ENCODE measurements around the gene GTPBP4. TPM values are rescaled to one million over a fixed set of nuclear protein-coding genes. Genes with fewer than 3 reads are reported as not detected.
A peak's percentile ranks its signal among the peaks of the same experiment; 100 is the strongest.

Gene GTPBP4
- total and polyA plus RNA-seq, 5 donors, result 16.8 to 29.8 (median 26.2) TPM

- no peaks in the 10 kb centered on the region for H3K9me3 ChIP-seq (ENCODE audit: control insufficient read depth, low read length)
- no peaks in the 10 kb centered on the region for H3K27me3 ChIP-seq (ENCODE audit: control insufficient read depth, insufficient read depth)
- no peak for DNase-seq
- intact Hi-C loops (cut with DNase I), result no loop called here
- ATAC-seq, result no peak
- no peak overlapping the region for H3K27ac ChIP-seq (ENCODE audit: low read length)
- no peak overlapping the region for H3K4me3 ChIP-seq (ENCODE audit: low read length)
- 94% methylated on average over 6 of the region's 6 CpGs for WGBS
- H3K4me1 ChIP-seq (ENCODE audit: control insufficient read depth, insufficient read depth, low read length), result peaks cover 6% of the 10 kb centered on the region
Measured at GRCh38 chr10:992467-992866, 4.2 kb downstream of the GTPBP4 start.

GRCh38 chr10:992871-993270, 4.6 kb downstream of the GTPBP4 start:
- Histone ChIP-seq H3K27ac (ENCODE audit: low read length) (no peak overlapping the region), H3K4me3 (ENCODE audit: low read length) (no peak overlapping the region), H3K9me3 (ENCODE audit: control insufficient read depth, low read length) (no peaks in the 10 kb centered on the region), H3K27me3 (ENCODE audit: control insufficient read depth, insufficient read depth) (no peaks in the 10 kb centered on the region), H3K4me1 (ENCODE audit: control insufficient read depth, insufficient read depth, low read length) (peaks cover 6% of the 10 kb centered on the region)
- no peak for DNase-seq
- intact Hi-C loops (cut with DNase I), result no loop called here
- no peak for ATAC-seq

GRCh38 chr10:994836-995558, 6.8 kb downstream of the GTPBP4 start:
- WGBS, result 82% methylated on average over 6 of the region's 6 CpGs
- intact Hi-C loops (cut with DNase I), result no loop called here

GRCh38 chr10:995559-995926, 7.3 kb downstream of the GTPBP4 start:
- Histone ChIP-seq H3K9me3 (ENCODE audit: control insufficient read depth, low read length) (no peaks in the 10 kb centered on the region), H3K27ac (ENCODE audit: low read length) (no peak overlapping the region), H3K4me3 (ENCODE audit: low read length) (no peak overlapping the region), H3K4me1 (ENCODE audit: control insufficient read depth, insufficient read depth, low read length) (no peaks in the 10 kb centered on the region), H3K27me3 (ENCODE audit: control insufficient read depth, insufficient read depth) (no peaks in the 10 kb centered on the region)
- no peak for ATAC-seq
- no peak for DNase-seq
- WGBS, result 90% methylated on average over 7 of the region's 7 CpGs
- intact Hi-C loops (cut with DNase I), result no loop called here

More at GRCh38 chr10:994836-995558, 6.8 kb downstream of the GTPBP4 start:
- DNase-seq (no peak), ATAC-seq (no peak)
- Histone ChIP-seq H3K9me3 (ENCODE audit: control insufficient read depth, low read length) (no peaks in the 10 kb centered on the region), H3K27me3 (ENCODE audit: control insufficient read depth, insufficient read depth) (no peaks in the 10 kb centered on the region), H3K4me3 (ENCODE audit: low read length) (no peak overlapping the region), H3K4me1 (ENCODE audit: control insufficient read depth, insufficient read depth, low read length) (no peaks in the 10 kb centered on the region), H3K27ac (ENCODE audit: low read length) (no peak overlapping the region)

GRCh38 chr10:996031-996430, 7.8 kb downstream of the GTPBP4 start:
- DNase-seq (no peak), ATAC-seq (no peak)
- no peaks in the 10 kb centered on the region for H3K27me3 ChIP-seq (ENCODE audit: control insufficient read depth, insufficient read depth)
- no peak overlapping the region for H3K4me3 ChIP-seq (ENCODE audit: low read length)
- intact Hi-C loops (cut with DNase I), result no loop called here
- 96% methylated on average over 12 of the region's 12 CpGs for WGBS
- H3K27ac ChIP-seq (ENCODE audit: low read length), result no peak overlapping the region
- no peaks in the 10 kb centered on the region for H3K9me3 ChIP-seq (ENCODE audit: control insufficient read depth, low read length)
- H3K4me1 ChIP-seq (ENCODE audit: control insufficient read depth, insufficient read depth, low read length), result no peaks in the 10 kb centered on the region

GRCh38 chr10:997266-998022, 9.2 kb downstream of the GTPBP4 start:
- Histone ChIP-seq H3K9me3 (ENCODE audit: control insufficient read depth, low read length) (no peaks in the 10 kb centered on the region), H3K27ac (ENCODE audit: low read length) (no peak overlapping the region), H3K4me1 (ENCODE audit: control insufficient read depth, insufficient read depth, low read length) (no peaks in the 10 kb centered on the region), H3K27me3 (ENCODE audit: control insufficient read depth, insufficient read depth) (no peaks in the 10 kb centered on the region), H3K4me3 (ENCODE audit: low read length) (no peak overlapping the region)
- no peak for DNase-seq
- WGBS, result 90% methylated on average over 19 of the region's 19 CpGs
- ATAC-seq, result no peak
- intact Hi-C loops (cut with DNase I), result no loop called here

- WGBS, result 99% methylated on average over 5 of the region's 5 CpGs
- Histone ChIP-seq H3K4me1 (ENCODE audit: control insufficient read depth, insufficient read depth, low read length) (no peaks in the 10 kb centered on the region), H3K27ac (ENCODE audit: low read length) (no peak overlapping the region), H3K27me3 (ENCODE audit: control insufficient read depth, insufficient read depth) (no peaks in the 10 kb centered on the region), H3K4me3 (ENCODE audit: low read length) (no peak overlapping the region), H3K9me3 (ENCODE audit: control insufficient read depth, low read length) (no peaks in the 10 kb centered on the region)
- ATAC-seq, result no peak
- DNase-seq, result no peak
- intact Hi-C loops (cut with DNase I), result no loop called here
Measured at GRCh38 chr10:1002425-1003006, 14.3 kb downstream of the GTPBP4 start.

GRCh38 chr10:1003884-1004670, 15.8 kb downstream of the GTPBP4 start:
- Histone ChIP-seq H3K4me1 (ENCODE audit: control insufficient read depth, insufficient read depth, low read length) (no peaks in the 10 kb centered on the region), H3K27me3 (ENCODE audit: control insufficient read depth, insufficient read depth) (no peaks in the 10 kb centered on the region), H3K27ac (ENCODE audit: low read length) (no peak overlapping the region), H3K9me3 (ENCODE audit: control insufficient read depth, low read length) (no peaks in the 10 kb centered on the region), H3K4me3 (ENCODE audit: low read length) (no peak overlapping the region)
- intact Hi-C loops (cut with DNase I), result no loop called here
- 97% methylated on average over 9 of the region's 9 CpGs for WGBS
- DNase-seq (no peak), ATAC-seq (peak in 1 of 2 donors; percentile 20)

- H3K27me3 ChIP-seq (ENCODE audit: control insufficient read depth, insufficient read depth), result no peaks in the 10 kb centered on the region
- H3K4me1 ChIP-seq (ENCODE audit: control insufficient read depth, insufficient read depth, low read length), result no peaks in the 10 kb centered on the region
- no peak overlapping the region for H3K27ac ChIP-seq (ENCODE audit: low read length)
- no peak overlapping the region for H3K4me3 ChIP-seq (ENCODE audit: low read length)
- H3K9me3 ChIP-seq (ENCODE audit: control insufficient read depth, low read length), result no peaks in the 10 kb centered on the region
- intact Hi-C loops (cut with DNase I), result no loop called here
- DNase-seq, result no peak
- no peak for ATAC-seq
- 96% methylated on average over 9 of the region's 9 CpGs for WGBS
Measured at GRCh38 chr10:1006573-1006972, 18.3 kb downstream of the GTPBP4 start.

- intact Hi-C loops (cut with DNase I), result no loop called here
- no peak overlapping the region for H3K4me3 ChIP-seq (ENCODE audit: low read length)
- ATAC-seq (no peak), DNase-seq (no peak)
- no peaks in the 10 kb centered on the region for H3K9me3 ChIP-seq (ENCODE audit: control insufficient read depth, low read length)
- H3K27ac ChIP-seq (ENCODE audit: low read length), result no peak overlapping the region
- 83% methylated on average over 10 of the region's 10 CpGs for WGBS
- H3K27me3 ChIP-seq (ENCODE audit: control insufficient read depth, insufficient read depth), result no peaks in the 10 kb centered on the region
- no peaks in the 10 kb centered on the region for H3K4me1 ChIP-seq (ENCODE audit: control insufficient read depth, insufficient read depth, low read length)
Measured at GRCh38 chr10:1007583-1007982, 19.3 kb downstream of the GTPBP4 start.

- H3K4me3 ChIP-seq (ENCODE audit: low read length), result no peak overlapping the region
- 82% methylated on average over 9 of the region's 9 CpGs for WGBS
Measured at GRCh38 chr10:1009071-1009494, 20.8 kb downstream of the GTPBP4 start.

More at GRCh38 chr10:1009071-1009494, 20.8 kb downstream of the GTPBP4 start:
- intact Hi-C loops (cut with DNase I), result no loop called here
- DNase-seq (no peak), ATAC-seq (no peak)
- Histone ChIP-seq H3K4me1 (ENCODE audit: control insufficient read depth, insufficient read depth, low read length) (no peaks in the 10 kb centered on the region), H3K27me3 (ENCODE audit: control insufficient read depth, insufficient read depth) (no peaks in the 10 kb centered on the region), H3K9me3 (ENCODE audit: control insufficient read depth, low read length) (no peaks in the 10 kb centered on the region), H3K27ac (ENCODE audit: low read length) (no peak overlapping the region)

Measured in right cardiac atrium (tissue), 5 donors.